NCI-H510A treated with DMSO at 0.1 percent for 48 hours (cell line): ENCODE measurements around the gene ZNF514.
"Not testable (repeated sequence)": the region's sequence is repeated elsewhere in the genome, so short reads cannot be mapped to it uniquely, and the experiment has no call there.

Source experiments
- DNase-seq: peaks from one replicate; lab custom pipeline; 2025; lab: John Stamatoyannopoulos, UW

The ZNF514 gene

GRCh38 chr2:95122197-95122551 lies 37.5 kb downstream of the ZNF514 start:
- DNase-seq: peak; percentile 49

DNA sequence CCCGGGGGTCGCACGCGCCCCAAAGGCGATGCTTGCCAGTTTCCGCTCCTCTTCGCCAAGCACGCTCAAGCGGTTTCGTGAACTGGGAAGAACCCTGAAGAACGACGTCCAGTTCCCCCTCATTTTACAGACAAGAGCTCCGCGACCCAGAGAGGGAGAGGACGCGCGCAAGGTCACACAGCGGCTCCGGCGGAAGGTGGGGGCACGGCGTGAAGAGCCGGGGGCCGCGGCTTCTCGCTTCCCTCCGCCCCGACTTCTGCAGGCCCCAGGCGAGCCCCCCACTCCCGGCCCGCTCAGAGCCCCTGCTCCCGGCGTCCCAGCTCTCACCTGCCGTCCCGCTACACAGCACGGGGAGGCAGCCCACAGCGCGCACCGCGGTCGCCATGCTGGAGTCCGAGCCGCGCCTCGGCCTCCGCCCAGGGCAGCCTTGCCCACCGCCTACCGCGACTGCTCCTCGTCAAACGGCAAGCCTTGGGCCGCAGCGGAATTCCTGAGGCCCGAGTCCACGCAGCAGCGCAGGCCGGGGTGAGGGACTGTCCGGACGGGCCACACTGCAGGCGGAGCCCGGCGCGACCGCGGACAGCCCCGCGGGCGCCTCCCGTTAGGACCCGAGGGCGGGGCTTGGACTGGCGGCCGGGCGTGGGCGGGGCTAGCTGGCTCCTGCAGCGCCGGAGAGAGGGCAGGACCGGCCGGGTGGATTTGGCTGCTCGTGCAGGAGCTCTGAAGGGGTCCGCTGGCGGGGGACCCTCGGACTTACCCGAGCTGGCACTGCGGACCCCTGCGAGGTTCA lies 38.0 kb downstream of the ZNF514 start, which contains the start of gene MRPS5:
TSS of gene MRPS5 (minus strand) at position 402 of the 790 bp plus-strand sequence. CDS start at position 385, 17 bp downstream.
- peak; percentile 49 for DNase-seq

DNA sequence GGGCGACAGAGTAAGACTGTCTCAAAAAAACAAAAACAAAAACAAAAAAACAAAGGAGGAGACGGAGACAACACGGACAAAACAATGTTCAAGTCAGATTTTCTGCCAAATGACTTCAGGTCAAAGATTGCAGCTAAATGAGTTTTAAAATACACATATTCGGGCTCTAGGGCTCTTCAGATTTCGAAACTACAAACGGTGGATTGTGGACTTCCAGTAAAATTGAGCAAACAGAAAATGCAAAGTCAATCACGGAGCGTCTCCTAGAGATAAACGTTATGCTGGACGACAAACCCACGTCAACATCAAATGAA lies 38.6 kb downstream of the ZNF514 start:
- no peak for DNase-seq

- peak; percentile 63 for DNase-seq
These were observed 44.2 kb downstream of the ZNF514 start for GRCh38 chr2:95115418-95115817.

DNA sequence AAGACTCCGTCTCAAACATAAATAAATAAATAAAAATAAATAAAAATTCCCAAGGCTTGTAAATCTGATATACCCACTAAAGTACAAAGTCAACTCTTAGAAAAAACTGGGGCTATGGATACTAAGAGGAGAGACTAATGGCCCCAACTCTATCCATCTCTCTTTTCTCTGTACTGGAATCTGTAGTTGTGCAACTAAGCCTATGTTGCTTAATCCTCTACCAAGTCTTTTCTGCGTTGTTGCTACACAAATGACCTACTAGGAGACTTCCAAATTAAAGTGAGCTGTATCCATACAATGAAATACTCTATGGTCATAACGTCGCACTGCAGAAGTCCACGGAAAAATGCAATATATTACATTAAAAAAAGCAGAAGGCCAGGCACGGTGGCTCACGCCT lies 46.2 kb downstream of the ZNF514 start:
- no peak for DNase-seq

GRCh38 chr2:95110395-95110794 lies 49.3 kb downstream of the ZNF514 start:
- no peak for DNase-seq

DNA sequence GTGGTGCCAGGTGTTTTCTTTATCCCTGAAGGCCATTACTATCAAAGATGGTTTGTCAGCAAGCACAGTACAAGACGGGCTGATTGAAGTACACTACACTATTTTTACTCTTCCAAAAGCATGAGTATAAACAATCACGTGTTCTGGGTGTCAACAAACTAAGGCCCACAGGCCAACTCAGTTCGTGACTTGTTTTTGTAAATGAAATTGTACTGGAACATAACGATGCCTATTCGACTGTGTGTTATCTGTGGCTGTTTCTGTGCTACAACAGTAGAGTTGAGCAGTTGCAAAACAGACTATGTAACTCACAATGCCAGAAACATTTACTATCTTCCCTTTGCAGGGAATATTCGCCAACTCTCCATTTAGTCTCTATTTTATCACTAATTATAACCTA lies 50.4 kb downstream of the ZNF514 start:
- DNase-seq: no peak

- DNase-seq: no peak
These were observed 53.6 kb downstream of the ZNF514 start for GRCh38 chr2:95106081-95106480.

DNA sequence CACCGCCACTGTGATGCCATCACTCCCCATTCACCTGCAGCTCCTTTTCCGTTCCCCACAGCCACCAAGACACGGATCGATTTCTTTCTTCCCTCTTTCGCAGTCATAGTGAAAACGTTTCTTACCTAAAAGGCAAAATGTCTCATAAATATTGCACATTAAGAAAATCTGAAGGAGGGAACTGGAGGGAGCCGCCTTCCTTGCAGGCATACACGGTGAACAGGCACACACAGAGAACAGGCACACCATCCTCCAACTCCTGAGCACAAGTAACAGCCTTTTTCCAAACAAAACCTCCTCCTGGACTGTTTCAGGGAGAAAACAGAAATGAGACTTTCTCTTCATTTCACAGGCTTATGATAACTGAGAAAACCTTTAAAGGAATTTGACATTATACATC lies 55.0 kb downstream of the ZNF514 start:
- no peak for DNase-seq

DNA sequence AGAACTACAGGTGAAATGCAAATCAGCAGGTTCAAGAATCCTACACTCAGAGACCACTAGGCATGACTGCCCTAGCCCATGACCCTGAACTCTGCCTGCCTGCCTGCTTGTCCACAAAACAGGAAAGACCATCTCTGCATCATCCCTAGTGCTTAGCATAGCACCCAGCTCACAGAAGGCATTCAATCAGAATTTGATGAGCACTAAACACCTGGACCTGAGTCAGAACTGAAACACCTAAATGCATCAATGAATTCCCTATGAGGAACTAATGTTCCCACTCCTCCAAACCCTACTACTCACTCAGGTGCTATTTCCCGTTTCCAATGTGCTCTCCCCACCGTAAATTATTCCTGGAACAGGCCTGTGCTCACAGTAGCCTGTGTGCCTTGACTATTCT lies 59.7 kb downstream of the ZNF514 start:
- DNase-seq: no peak

GRCh38 chr2:95098273-95098672 lies 61.4 kb downstream of the ZNF514 start:
- not testable (repeated sequence) for DNase-seq
